Spinal cord (tissue), 10 donors: ENCODE data around the gene SIGLEC12. TPM values are rescaled to one million over a fixed set of nuclear protein-coding genes. Genes with fewer than 3 reads are reported as not detected.
"Not testable (repeated sequence)": the region's sequence is repeated elsewhere in the genome, so short reads cannot be mapped to it uniquely, and the experiment has no call there.

Experiments
- DNase-seq, 6 donors: peaks; one replicate each; pipeline versions ENCODE4 v3.0.0 to v3.0.0-alpha.2; 2013 to 2015; ENCODE audit warnings: low spot score in 6 of 6, low read depth in 4 of 6
- H3K27ac ChIP-seq: one replicate; pipeline ENCODE4 v1.5.1; 2013; ENCODE audit warnings: low read depth, low read length, control low read depth
- H3K27me3 ChIP-seq: one replicate; pipeline ENCODE4 v1.6.1; 2013; ENCODE audit warnings: low read length; ENCODE audit not compliant: control insufficient read depth, insufficient read depth
- H3K36me3 ChIP-seq: one replicate; pipeline ENCODE4 v1.6.1; 2013; ENCODE audit warnings: low read length; ENCODE audit not compliant: control insufficient read depth, insufficient read depth
- H3K4me1 ChIP-seq: one replicate; pipeline ENCODE4 v1.6.1; 2013; ENCODE audit warnings: low read length; ENCODE audit not compliant: control insufficient read depth, insufficient read depth
- H3K4me3 ChIP-seq: one replicate; pipeline ENCODE4 v1.5.1; 2013; ENCODE audit warnings: low read depth, low read length, control low read depth
- H3K9me3 ChIP-seq: one replicate; pipeline ENCODE4 v1.6.1; 2013; ENCODE audit warnings: low read length; ENCODE audit not compliant: control insufficient read depth, insufficient read depth
- WGBS: methylation state at CpG from one replicate; pipeline ENCODE4 v1.1.5; 2013; ENCODE audit warnings: missing lambda C conversion rate; ENCODE audit not compliant: insufficient coverage; 5-methylcytosine and 5-hydroxymethylcytosine counted together
- polyA plus RNA-seq, 2 donors: library from polyadenylated mRNA; unstranded; fragments of 120-200 nt; gene quantifications; one replicate each; pipeline ENCODE4 v1.2.1, GENCODE V29; 2013; ENCODE audit not compliant: insufficient read length in 2 of 2
- total RNA-seq, 2 donors: library from RNA; depleted of rRNA in 1 of 2; stranded (reverse); fragments of 120-200 nt in 1 of 2; fragments of >200 nt in 1 of 2; gene quantifications; one replicate each; pipeline versions ENCODE4 v1.2.3 to v1.2.4, GENCODE V29; 2013 to 2014
- donor health status: healthy.

Gene SIGLEC12
- total and polyA plus RNA-seq, 4 donors: 0.06 TPM; not detected in 3

DNA sequence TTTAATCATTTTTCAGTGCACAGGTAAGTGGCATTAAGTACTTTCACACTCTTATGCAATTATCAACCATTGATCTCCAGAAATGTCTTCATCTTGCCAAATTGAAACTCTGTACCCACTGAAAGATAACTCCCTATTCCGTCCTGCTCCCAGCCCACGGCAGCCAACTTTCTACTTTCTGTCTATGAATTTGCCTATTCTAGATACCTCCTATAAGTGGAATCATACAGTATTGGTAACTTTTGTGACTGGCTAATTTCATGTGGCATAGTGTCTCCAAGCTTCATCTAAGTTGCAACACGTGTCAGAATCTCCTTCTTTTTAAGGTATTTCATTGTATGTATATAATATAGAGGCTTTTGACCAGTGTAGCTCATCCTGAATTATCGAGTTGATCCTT, 29.0 kb downstream of the SIGLEC12 start:
- Histone ChIP-seq H3K4me3 (no peak overlapping the region), H3K4me1 (no peaks in the 10 kb centered on the region), H3K36me3 (no peaks in the 10 kb centered on the region), H3K9me3 (no peaks in the 10 kb centered on the region), H3K27me3 (peaks cover 15% of the 10 kb centered on the region), H3K27ac (no peak overlapping the region)
- WGBS: no CpG with 5 or more reads among the region's 4 CpGs
- no peak for DNase-seq

DNA sequence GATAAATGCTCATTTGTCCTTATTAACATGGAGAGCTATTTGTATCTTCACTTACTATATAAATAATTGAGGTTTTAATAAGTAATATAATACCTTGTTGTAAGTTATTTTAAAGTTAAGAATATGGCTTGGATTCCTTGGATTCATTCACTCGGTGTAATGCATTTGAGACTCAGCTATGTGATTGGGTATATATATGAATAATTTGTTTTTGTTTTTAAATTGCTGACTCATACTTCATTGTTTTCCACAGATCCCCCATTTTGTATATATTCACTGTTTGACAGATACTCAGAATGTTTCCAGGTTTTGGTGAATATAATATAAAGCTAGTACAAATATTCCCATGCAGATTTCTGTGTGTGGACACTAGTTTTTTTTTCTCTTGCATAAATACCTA, 30.1 kb downstream of the SIGLEC12 start:
- H3K36me3 ChIP-seq: no peaks in the 10 kb centered on the region
- no CpG with 5 or more reads among the region's 1 CpG for WGBS
- no peak overlapping the region for H3K4me3 ChIP-seq
- no peaks in the 10 kb centered on the region for H3K4me1 ChIP-seq
- peaks cover 15% of the 10 kb centered on the region for H3K27me3 ChIP-seq
- H3K27ac ChIP-seq: no peak overlapping the region
- H3K9me3 ChIP-seq: no peaks in the 10 kb centered on the region
- no peak for DNase-seq

DNA sequence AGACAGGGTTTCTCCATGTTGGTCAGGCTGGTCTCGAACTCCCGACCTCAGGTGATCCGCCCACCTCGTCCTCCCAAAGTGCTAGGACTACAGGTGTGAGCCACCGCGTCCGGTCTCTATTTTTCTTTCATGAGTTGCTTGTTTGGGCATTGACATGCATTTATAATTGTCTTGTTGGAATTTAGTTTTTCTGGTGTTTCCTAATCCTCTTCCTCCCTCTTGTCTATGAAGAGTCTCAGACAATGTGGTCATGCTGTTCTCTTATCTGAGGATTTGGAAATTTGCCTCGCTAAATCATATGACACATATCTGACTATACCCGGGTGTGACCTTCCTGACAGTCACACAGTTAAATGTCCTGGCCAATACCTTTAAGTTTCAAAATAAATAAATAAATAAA, 30.6 kb downstream of the SIGLEC12 start:
- Histone ChIP-seq H3K36me3 (no peaks in the 10 kb centered on the region), H3K4me3 (no peak overlapping the region), H3K4me1 (no peaks in the 10 kb centered on the region), H3K27me3 (peaks cover 15% of the 10 kb centered on the region), H3K27ac (no peak overlapping the region), H3K9me3 (no peaks in the 10 kb centered on the region)
- no peak for DNase-seq
- WGBS: no CpG with 5 or more reads among the region's 9 CpGs

DNA sequence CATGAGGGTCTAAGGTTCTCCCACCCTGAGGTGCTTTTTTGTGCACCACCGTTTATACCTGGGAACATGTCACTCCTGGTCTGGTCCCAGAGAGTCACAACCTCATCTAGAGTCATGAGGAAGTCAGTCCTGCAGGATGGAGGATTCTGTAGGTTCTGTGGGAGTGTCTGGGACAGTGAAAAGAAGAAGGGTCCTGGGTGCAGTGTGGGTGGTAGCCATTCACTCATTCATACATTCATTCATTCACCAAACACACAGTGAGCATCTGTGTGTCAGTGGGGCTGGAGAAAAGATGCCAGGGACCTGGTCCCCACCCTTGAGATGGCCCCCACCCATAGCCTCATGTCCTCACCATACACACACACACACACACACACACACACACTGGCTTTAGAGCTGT, 32.0 kb downstream of the SIGLEC12 start:
- no peak for DNase-seq
- no peaks in the 10 kb centered on the region for H3K36me3 ChIP-seq
- 64% methylated on average over 1 of the region's 1 CpG for WGBS
- H3K27ac ChIP-seq: no peak overlapping the region
- H3K4me1 ChIP-seq: no peaks in the 10 kb centered on the region
- no peak overlapping the region for H3K4me3 ChIP-seq
- peaks cover 13% of the 10 kb centered on the region for H3K27me3 ChIP-seq
- no peaks in the 10 kb centered on the region for H3K9me3 ChIP-seq

DNA sequence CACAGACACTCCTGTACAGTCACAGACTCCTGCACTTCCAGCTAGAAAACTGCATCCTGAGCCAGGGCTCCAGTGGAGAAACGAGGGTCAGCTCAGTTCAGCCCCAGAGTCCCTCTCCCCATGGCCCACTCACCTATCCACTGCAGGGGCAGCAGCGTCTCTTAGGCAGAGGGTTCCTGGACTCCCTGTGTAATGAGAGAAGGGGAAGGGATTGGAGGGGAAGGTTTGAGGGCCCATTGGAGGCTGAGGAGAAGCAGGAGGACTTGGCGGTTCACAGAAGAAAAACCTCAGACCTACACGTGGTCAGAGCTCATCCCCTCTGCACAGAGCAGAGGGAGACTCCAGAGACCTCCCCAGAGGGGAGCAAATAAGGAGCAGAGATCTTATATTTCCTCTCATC, 32.4 kb downstream of the SIGLEC12 start:
- no peaks in the 10 kb centered on the region for H3K36me3 ChIP-seq
- H3K4me1 ChIP-seq: no peaks in the 10 kb centered on the region
- peaks cover 11% of the 10 kb centered on the region for H3K27me3 ChIP-seq
- no peak overlapping the region for H3K4me3 ChIP-seq
- 60% methylated on average over 1 of the region's 4 CpGs for whole genome bisulfite sequencing
- H3K27ac ChIP-seq: no peak overlapping the region
- H3K9me3 ChIP-seq: no peaks in the 10 kb centered on the region
- no peak for DNase-seq

DNA sequence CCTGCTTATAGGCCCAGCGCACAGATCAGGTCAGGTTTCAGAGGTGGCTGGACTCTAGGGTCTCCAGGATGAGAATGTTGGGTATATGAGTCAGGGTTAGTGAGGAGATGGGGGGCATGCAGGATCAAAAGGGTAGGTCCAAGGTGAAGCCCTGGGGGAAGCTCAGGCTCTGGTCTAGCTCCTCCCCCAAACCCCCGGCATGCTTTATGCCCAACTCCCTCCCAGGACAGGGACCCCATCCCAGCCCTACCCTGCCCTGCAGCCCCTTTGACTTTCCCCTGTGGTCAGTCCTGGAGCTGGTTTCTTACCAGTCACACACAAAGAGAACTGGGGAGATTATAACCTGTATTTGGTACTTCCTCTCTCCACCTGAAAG, 33.1 kb downstream of the SIGLEC12 start:
- H3K9me3 ChIP-seq: no peaks in the 10 kb centered on the region
- WGBS: 82% methylated on average over 1 of the region's 2 CpGs
- H3K27me3 ChIP-seq: peaks cover 10% of the 10 kb centered on the region
- H3K4me1 ChIP-seq: no peaks in the 10 kb centered on the region
- DNase-seq: no peak
- no peaks in the 10 kb centered on the region for H3K36me3 ChIP-seq
- no peak overlapping the region for H3K4me3 ChIP-seq
- no peak overlapping the region for H3K27ac ChIP-seq

DNA sequence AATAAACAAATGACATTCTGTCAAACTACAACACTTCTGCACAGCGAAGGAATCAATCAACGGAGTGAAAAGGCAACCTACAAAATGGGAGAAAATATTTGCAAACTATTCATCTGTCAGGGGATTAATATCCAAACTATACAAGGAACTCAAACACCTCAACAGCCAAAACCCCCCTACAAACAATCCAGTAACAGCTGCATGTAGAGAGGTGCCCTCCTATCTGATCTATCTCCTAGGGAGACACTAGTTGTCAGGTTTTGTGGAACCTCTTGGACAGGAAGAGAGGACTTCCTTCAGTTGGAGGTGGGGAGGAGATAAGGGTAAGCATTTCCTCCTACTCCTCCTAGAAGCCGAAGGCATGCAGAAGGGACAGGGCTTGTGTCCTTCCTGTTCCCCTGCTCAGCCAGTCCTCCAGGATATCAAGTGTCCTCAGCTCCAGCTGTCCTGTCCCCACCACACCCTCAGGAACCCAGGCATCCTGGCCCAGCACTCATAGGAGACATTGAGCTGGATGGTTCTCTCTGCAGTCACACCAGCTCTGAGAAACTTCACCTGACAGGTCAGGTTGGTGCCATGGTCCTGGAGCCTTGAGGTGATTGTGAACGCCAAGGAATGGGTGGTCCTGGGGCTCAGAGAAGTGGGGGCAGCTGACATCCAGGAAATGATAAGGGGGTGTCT, 33.6 kb downstream of the SIGLEC12 start:
- WGBS: 80% methylated on average over 2 of the region's 4 CpGs
- H3K4me1 ChIP-seq: no peaks in the 10 kb centered on the region
- DNase-seq: no peak
- no peak overlapping the region for H3K27ac ChIP-seq
- peaks cover 5% of the 10 kb centered on the region for H3K27me3 ChIP-seq
- H3K9me3 ChIP-seq: no peaks in the 10 kb centered on the region
- H3K4me3 ChIP-seq: no peak overlapping the region
- H3K36me3 ChIP-seq: no peaks in the 10 kb centered on the region

DNA sequence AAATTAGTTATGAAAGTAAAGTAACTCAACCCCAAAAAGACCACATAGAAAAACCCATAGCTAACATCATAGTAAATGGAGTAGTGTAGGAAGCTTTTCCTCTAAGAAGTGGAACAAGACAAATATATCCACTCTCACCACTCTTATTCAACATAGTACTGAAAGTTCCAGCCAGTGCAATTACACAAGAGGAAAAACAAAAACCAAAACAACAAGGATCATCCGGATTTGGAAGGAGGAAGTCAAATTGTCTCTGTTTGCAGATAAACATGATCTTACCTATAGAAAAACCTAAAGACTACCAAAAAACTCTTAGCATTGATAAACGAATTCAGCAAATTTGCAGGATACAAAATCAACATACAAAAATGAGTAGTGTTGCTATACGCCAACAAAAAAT, 34.9 kb downstream of the SIGLEC12 start:
- H3K36me3 ChIP-seq: no peaks in the 10 kb centered on the region
- no peaks in the 10 kb centered on the region for H3K9me3 ChIP-seq
- no peak overlapping the region for H3K27ac ChIP-seq
- no peak overlapping the region for H3K4me3 ChIP-seq
- no CpG with 5 or more reads among the region's 3 CpGs for WGBS
- no peaks in the 10 kb centered on the region for H3K4me1 ChIP-seq
- H3K27me3 ChIP-seq: peaks cover 8% of the 10 kb centered on the region
- no peak for DNase-seq

DNA sequence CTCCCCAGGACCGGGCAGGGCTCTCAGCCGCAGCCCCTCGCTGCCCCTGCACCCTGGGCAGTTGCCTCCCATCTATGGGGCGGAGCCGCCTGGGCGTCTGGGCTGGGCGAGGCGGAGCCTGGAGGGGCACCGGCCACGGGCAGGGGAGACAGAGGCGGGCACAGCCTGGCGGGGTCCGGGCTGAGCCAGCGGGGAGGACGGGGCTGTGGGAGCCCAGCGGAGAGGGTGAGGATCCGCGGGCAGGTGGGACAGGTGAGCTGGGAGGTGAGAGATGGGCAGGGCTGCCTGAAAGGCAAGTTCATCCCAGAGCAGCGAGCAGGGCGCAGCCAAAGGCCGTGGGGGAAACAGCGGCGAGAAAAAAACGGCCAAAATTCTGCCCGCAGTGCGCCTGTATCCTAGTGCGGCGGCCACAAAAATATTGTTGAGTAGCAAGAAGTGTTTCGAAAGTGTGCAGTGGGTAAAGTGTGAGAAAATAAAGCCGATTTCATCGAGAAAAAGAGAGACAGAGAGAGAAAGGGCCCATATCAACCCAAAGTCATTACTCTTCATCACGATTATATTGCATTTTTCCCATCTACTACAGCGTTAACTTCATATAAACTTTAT, 37.5 kb downstream of the SIGLEC12 start:
- not testable (repeated sequence) for H3K4me3 ChIP-seq, H3K36me3 ChIP-seq, DNase-seq, H3K27me3 ChIP-seq, H3K27ac ChIP-seq, H3K4me1 ChIP-seq, H3K9me3 ChIP-seq
- no CpG with 5 or more reads among the region's 33 CpGs for whole genome bisulfite sequencing

DNA sequence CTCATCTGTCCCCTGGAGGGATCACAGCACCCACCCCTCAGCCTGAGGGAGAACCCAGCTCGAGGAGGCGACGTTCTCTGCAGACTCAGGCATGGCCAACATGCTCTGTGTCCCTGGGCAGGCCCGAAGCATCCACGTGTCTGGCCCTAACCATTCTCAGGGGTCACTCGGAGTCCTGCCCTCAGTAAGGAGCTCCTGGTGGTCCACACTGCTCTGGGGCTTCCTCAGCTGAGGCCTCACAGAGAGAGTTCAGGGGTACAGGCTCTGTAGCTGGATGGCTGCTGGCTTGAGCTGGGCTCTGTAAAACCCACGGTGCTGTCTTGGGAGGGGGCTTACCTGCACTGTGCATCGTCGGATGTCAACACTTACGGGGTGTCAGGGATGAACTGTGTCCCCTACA, 38.9 kb downstream of the SIGLEC12 start:
- no peak overlapping the region for H3K4me3 ChIP-seq
- H3K4me1 ChIP-seq: no peaks in the 10 kb centered on the region
- H3K36me3 ChIP-seq: no peaks in the 10 kb centered on the region
- no peaks in the 10 kb centered on the region for H3K9me3 ChIP-seq
- H3K27ac ChIP-seq: no peak overlapping the region
- peaks cover 5% of the 10 kb centered on the region for H3K27me3 ChIP-seq
- no peak for DNase-seq
- WGBS: 77% methylated on average over 9 of the region's 10 CpGs
